Activated CD4-positive, alpha-beta T cell treated with anti-CD3 and anti-CD28 coated beads, Interleukin-2, amount 50 U/mL, for 48 hours (primary cell): Measurements from ENCODE around the gene TOPBP1.
A peak's percentile ranks its signal among the peaks of the same experiment; 100 is the strongest.
"Not testable (repeated sequence)": the region's sequence is repeated elsewhere in the genome, so short reads cannot be mapped to it uniquely, and the experiment has no call there.

Experiments used
- DNase-seq, 2 experiments: peaks; one replicate each; pipeline ENCODE4 v3.0.0-alpha.2; 2020

Gene TOPBP1

DNA sequence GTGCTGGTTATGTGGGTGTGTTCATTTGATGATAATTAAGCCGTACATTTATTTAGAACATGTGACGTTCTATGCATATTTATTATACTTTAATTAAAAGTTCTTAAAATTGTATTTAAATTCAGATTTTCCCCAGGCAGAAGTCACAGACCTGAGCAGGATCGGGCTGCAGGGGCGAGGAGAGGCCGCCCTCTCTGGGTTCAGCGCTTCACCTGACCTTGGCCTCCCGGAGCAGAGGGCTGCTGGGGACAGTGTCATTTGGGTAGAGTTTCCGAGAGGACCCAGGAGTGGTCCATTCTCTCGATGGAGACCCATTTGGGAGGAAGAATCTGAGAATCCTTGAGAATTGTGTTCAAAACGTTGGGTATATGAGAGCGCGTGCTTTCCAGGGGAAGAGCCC lies 12.0 kb upstream of the TOPBP1 start:
- DNase-seq, result no peak

DNA sequence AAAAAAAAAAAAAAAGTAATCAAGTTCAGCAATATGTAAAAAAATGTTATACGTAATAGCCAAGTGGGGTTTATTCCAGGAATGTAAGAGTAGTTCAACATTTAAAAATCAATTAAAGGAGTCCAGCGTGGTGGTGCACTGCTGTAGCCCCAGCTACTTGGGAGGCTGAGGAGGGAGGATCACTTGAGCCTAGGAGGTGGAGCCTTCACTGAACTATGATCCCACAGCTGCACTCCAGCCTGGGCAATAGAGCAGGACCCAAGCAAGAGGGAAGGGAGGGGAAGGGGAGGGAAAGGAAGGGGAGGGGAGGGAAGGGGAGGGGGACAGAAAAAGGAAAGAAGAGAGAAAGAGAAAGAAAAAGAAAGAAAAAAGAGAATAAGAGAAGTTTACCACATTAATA lies 10.7 kb upstream of the TOPBP1 start:
- DNase-seq, result no peak

GRCh38 chr3:133670525-133670995 lies 8.8 kb upstream of the TOPBP1 start:
- DNase-seq, result no peak

- DNase-seq, result no peak
Measured at GRCh38 chr3:133669949-133670524, 8.3 kb upstream of the TOPBP1 start.

GRCh38 chr3:133667118-133667517 lies 5.4 kb upstream of the TOPBP1 start:
- no peak for DNase-seq

GRCh38 chr3:133665188-133665587 lies 3.4 kb upstream of the TOPBP1 start:
- not testable (repeated sequence) for DNase-seq

DNA sequence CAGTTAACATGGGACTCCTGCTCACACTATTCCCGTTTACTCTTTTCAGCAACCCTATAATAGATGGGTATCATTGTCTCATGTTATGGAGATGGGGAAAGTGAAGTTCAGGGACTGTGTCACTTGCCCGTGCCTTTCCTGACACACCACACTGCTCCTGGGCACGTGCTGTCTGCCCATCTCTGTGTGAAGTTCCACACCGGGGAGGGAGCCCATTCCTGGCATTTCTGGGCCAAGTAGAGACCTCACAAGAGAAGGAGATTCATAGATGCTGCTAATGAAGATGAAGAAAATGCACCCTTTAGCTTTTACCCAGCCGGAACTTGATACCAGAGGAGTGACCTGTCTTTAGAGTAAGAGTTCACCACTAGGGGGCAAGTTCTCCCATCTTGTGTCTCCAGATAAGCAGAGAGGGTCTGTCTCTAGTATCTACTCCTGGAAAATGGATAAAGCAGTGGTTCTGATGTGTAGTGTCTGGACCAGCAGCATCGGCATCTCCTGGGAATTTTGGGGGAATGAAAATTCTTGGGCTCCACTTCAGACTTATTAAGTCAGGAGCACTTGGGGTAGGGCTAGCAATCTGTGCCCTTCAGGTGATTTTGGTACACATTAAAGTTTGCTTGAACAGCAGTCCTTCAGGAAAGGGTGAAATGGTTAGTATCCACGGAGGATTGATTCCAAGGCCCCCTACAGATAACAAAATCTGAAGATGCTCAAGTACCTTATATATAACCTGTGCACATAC lies 2.0 kb upstream of the TOPBP1 start:
- peak; percentile 2 to 11 for DNase-seq

- DNase-seq, result peak; percentile 25 to 27
Measured at GRCh38 chr3:133662278-133662651, 524 bp upstream of the TOPBP1 start.

- no peak for DNase-seq
Measured at GRCh38 chr3:133659806-133660205, 1.9 kb downstream of the TOPBP1 start.

DNA sequence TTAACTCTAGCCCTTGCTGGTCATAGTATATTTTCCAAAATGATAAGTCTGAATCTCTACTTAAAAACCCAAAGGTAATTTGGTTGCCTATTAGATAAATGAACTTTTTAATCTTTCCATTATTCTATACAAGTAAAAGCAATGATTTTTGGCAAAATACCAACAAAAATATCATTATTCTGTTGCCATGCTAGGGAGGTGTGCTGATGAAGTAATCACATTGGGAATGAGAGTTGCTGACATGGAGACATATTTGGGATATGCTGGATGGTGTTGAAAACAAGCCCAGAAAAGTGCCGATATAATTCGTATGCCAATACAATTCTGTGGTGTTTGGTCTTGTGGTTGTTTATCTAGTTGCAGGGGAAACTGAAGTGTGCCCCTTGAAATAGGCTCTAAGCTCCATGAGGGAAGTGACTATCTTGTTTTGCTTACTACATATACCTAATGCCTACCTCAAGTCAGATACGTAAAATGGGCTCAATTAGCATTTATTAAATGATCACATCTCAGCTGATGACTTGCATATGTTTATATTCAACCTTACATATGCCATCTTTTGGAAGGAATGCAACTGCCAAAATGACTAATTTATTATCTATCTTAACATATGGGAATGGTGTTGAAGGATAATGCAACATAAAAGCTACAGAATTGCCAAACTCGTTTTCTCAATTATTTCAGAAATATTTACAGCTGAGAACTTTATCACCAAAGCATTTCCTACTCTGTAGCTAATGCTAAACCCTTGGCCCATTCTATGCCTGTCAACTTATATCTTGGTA lies 5.8 kb downstream of the TOPBP1 start:
- DNase-seq, result no peak

DNA sequence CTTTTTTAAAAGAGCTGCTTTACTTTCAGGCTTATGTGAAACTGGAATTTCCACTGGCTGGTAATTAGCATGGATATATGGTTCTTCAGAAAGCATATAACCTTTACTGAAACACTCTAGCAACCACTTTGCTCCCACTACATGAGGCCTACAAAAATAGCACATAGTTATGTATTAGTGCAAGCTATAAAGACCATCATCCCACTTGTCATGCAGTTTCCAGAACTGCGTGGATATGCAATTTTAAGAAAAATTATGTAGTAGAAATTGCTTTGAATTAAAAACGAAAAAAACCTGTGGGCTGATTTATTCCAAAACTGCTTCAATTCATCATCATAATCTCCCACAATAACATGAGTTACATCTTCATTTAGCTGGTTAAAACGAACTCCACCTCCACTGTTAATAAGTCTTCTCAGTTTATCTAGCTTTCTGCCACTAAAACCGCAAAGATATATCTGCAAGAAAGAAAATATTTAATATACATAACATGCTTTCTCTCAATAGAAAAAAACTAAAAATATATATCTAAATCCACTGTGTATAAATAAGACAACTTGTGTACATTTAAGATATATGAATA lies 12.2 kb downstream of the TOPBP1 start:
- DNase-seq, result no peak

DNA sequence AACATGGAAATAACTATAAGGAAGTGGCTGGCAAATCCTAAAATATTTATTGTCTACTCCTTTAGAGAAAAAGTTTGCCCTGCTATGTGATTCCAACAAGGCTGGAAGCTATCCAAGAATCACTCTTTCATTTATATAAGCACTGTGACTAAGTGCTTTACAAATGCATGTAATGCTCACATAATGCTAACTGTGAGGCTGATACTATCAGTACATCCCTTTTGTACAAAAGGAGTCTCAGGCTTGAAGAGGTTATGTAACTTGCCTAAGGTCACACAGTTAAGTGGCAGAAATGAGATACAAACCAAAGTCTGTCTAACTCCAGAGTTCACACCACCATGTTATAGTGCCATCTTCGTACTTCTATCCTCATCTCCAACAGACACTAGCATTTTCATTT lies 17.0 kb downstream of the TOPBP1 start:
- DNase-seq, result no peak

DNA sequence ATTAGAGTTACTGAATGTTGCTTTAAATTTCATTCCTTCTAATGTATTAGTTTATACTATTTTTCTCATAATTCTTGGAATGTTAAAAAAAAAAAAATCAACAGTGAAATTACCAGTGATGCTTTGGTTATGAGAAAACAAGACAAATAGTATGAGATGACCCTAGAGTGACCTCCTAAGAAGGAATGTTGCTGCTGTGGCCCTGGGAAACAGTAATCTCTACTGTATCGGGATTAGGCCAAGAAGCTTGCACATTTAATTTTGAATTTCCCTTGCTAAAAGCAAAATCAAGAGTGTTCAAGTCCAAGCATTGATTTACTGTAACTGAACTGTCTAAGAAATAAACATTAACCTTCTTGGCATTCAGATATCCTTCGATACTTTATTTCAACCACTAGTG lies 18.1 kb downstream of the TOPBP1 start:
- DNase-seq, result no peak

DNA sequence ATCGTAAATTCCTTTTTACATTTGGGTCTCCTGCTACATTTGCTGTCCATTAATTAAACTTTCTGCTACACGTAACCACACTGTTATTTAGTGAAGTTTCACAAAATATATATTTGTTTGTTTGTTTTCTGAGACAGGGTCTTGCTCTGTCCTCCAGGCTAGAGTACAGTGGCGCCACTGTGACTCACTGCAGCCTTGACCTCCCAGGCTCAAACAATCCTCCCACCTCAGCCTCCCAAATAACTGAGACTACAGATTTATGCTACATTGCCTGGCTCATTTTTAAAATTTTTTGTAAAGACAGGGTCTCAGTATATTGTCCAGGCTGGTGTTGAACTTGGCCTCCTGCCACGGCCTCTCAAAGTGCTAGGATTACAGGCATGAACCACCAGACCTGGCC lies 20.5 kb downstream of the TOPBP1 start:
- DNase-seq, result no peak

DNA sequence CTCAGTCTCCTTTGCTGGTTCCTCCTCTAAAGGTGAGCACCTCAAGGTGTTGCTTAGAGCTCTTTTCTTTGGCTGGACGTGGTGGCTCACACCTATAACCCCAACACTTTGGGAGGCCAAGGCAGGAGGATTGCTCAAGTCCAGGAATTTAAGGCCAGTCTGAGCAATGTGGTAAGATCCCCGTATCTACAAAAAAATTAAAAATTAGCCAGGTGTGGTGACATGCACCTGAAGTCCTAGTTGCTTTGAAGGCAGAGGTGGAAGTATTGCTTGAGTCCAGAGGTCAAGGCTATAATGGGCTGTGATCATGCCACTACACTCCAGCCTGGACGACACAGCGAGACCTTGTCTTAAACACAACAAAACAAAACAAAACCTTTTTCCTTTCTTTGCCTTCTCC lies 28.3 kb downstream of the TOPBP1 start:
- DNase-seq, result no peak

GRCh38 chr3:133629146-133629545 lies 32.6 kb downstream of the TOPBP1 start:
- DNase-seq, result no peak

- no peak for DNase-seq
Measured at GRCh38 chr3:133627789-133628188, 34.0 kb downstream of the TOPBP1 start.

- no peak for DNase-seq
Measured at GRCh38 chr3:133620066-133620784, 41.5 kb downstream of the TOPBP1 start.

- no peak for DNase-seq
Measured at GRCh38 chr3:133611534-133611933, 50.2 kb downstream of the TOPBP1 start.

DNA sequence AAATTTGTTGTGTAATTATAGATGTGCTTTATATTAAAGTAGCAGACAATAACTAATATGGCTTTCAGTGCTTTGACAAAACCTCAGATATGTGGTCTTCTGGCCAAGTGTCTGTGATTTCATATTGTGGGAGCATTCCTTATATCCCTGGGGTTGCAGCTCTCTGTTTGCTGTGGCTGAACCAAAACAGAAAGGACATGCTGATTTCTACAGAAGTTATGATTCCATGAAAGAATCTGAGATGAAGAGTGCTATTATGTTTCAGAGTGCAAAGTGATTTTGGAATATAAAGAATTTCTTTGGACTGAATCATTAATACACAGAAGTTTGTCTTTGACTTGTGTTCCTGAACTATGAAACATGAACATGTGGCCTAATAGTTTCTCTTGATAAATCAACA lies 51.7 kb downstream of the TOPBP1 start:
- DNase-seq, result no peak

DNA sequence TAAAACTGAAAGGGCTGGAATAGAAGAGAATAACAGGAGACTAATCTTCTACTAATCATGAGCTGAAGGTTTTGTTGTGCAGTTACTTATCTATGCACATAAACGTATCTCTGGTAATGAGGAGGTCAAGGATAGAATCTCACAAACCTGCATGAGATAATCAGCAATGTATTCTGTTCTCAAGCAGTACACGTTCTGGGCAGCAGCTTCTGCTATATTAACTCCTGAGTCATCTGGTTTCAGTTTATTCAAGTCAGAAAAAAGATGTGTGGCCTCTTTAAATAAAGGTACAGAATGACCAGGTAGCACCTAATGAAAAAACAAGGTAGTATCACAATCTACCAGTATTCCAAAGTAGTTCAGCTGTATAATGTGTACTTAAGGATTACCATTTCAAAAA lies 53.4 kb downstream of the TOPBP1 start:
- no peak for DNase-seq

DNA sequence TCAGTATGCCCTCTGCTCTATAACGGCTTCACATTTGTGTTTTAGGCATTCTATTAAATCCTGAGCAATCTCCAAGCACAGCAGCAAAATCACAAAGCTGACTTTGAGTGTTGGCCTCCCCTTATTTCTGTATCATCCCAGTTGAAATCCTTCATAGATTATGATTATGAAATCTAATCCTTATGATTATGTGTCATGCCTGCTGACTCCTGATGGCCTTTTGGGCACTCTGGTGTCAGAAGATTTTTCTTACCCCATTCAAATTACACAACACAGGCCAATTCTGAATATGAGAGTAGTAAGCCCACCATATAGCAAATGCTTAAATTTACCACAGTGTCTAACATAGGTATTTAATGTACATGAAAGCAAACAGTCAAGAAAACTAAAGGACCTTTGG lies 53.9 kb downstream of the TOPBP1 start:
- no peak for DNase-seq

- DNase-seq, result no peak
Measured at GRCh38 chr3:133606902-133607301, 54.8 kb downstream of the TOPBP1 start.
